ENCODE results near the gene ZBTB8A.

Gene ZBTB8A

DNA sequence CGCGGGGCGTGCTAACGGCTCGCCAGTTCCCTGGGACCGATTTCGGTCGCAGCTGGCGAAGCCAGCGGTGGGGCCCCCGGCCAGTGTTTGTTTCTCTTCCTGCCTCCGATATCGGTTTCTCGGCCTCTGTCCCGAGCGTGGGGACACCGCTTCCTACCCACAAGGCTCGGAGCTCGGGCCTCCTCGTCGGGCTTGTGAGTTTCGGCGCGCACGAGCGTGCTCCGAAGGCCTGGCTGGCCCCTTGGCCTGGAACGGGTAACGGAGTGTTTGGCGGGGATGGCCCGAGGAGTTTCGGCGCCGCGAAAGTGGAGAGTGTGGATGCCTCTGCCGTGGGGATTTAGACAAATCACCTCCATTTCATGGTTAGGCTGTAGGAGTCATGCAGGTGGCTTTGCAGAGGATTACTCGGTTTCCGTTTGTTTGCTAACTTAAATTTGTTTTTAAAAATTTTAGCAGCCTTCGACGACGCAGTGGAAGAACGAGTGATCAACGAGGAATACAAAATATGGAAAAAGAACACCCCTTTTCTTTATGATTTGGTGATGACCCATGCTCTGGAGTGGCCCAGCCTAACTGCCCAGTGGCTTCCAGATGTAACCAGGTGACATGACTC lies 112.3 kb downstream of the ZBTB8A start:
- in situ Hi-C loops (cut with HindIII; ENCODE audit: low sequenced_read_pairs) = no loop called here

DNA sequence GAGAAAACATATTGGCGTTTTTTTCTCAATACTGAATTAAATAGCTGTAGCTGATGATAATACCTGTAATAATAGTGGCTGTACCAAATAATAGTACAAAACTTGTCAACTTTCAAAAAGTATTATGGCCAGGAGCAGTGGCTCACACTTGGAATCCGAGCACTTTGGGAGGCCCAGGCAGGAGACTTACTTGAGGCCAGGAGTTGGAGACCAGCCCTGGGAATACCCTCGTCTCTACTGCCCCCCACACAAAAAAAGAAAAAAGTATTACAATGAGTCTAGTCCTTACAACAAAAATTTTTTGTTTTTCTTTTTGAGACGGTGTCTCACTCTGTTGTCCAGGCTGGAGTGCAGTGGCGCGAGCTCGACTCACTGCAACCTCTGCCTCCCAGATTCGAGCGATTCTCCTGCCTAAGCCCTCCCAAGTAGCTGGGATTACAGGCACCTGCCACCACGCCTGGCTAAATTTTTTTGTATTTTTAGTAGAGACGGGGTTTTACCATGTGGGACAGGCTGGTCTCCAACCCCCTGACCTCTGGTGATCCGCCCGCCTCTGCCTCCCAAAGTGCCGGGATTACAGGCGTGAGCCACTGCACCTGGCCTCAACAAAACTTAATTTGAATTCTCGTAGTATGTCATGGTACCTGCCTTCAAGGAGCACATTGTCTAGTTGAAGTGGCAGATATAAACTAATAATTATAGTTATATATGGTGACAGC lies 113.2 kb downstream of the ZBTB8A start:
- in situ Hi-C loops (cut with HindIII; ENCODE audit: low sequenced_read_pairs) = no loop called here
